Left hindlimb (tissue), 1 donor: ENCODE results near the gene MEAK7.
"Not testable (repeated sequence)": the region's sequence is repeated elsewhere in the genome, so short reads cannot be mapped to it uniquely, and the experiment has no call there.

Experiments used
- DNase-seq: peaks from one replicate; pipeline ENCODE4 v3.0.0-alpha.2; 2018

The MEAK7 gene

DNA sequence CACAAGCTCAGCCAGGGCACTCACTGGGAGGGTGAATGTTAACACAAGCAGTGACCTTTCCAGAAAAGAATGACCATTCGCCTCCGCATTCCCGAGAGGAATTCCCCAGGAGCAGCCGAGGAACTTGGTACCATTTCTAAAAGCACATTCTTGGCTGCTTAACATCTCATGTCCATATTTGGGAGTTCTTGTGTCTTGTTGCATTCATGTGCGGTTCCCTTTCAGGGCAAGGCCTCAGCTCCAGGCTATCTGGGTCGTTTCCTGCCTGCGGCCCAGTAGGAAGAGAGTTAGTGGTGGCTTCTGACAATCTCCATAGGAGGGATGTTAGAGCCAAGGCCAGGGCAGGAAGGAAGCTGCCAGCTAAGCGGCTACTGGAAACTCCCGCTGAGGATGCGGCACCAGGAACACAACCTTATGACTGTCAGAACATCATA lies 27.8 kb upstream of the MEAK7 start:
- peak; percentile 76 for DNase-seq

DNA sequence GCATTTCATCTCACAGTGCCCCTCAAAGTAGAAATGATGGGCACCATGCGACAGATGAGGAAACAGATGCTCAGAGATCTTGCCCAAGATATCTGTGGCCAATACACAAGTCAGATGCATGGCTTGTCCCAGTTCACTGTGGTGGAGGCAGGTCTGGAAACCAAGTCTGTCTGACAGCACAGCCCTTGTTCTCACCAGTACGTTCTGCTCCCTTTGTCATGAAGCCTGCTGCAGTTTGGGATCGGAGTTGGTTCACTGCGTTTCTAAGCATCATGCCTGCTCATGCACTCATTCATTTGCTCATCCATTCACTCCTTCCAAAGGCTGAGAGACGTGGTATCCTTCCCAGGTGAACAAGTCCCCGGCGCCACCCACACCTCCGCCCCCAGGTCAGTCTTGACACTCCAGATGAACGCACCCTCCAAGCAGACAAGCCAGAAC lies 27.2 kb upstream of the MEAK7 start:
- no peak for DNase-seq

DNA sequence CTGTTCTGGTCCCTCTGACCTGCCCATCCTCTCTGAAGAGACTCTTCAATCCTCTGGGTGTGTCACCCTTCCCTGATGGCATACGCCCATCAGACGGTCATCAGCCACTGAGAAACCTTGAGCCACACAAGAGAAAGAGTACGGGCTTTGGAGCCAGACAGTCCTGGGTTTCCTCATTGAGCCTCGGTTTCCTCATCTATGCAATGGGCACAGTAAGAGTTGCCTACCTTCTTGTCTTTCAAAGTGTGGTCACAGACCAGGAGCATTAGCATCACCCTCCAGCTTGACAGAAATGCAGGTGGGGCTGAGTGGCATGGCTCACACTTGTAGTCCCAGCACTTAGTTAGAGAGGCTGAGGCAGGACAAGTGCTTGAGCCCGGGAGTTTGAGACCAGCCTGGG lies 26.1 kb upstream of the MEAK7 start:
- no peak for DNase-seq

DNA sequence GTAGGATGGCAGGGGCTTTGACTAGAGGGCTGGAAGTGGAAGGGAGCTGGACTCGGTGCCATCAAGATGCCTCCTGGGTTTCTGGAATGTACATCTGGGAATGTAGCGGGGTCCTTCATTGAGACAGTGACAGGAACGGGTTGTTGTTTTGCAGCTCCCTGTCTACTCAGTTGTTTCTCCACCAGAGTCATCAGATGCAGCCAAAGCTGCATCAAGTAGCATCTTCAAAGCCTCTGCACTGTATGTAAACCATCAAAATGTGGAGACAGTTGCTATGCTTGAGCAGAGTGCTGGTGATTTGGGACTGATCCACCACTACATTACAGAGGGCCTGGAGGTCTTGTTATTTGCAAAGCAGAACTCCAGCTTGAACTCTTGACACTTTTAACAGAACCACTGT lies 25.1 kb upstream of the MEAK7 start:
- DNase-seq: no peak

DNA sequence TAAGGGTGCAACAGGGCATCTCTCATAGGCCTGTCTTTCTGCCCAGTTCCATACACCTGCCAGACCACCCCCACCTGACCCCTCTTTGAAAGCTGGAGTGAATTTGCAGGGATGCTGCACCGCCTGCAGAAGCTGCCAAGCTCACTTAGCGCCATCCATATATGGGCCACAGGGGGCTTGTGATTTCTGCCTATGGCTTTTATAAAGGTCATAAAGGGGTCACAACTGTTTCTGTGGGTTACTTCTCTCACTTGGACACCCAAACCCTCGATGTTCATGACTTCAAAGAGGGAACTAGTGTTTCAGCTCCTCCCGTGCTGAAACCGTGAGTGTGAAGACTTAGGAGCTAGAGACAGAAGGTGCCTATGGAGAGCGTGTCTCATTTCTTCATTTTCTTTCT lies 23.9 kb upstream of the MEAK7 start:
- DNase-seq: no peak

DNA sequence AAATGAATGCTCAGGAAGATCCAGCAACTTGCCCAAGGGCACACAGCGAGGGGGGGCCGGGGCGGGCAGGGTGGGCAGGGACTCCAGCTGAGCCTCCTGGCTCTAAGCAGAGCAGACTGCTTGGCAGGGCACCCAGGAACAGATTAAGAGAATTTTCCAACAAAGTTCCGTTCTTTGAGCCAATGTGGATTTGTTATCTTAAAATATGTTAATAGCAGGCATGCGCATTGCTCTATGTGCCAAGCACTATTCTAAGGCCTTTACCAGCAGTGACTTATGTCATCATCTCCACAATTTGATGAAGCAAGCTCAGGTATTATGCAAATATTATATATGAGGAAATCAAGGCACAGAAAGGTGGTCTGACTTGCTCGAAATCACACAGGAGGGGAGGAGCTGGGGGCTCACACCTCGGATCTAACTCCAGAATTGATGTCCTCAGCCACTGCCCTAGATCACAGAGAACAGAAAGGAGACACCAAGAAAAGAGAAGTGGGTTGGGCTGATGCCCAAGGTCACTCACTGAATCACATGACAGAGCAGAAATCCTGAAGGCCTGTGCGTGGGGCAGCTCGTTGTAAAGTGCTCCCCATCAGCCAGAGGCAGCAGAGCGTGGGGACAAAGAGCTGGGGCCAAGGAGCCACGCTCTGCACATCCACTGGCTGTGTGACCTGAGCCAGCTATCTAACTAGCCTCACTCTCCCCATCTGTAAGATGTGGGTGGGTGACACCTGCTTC lies 23.2 kb upstream of the MEAK7 start:
- peak; percentile 66 for DNase-seq

DNA sequence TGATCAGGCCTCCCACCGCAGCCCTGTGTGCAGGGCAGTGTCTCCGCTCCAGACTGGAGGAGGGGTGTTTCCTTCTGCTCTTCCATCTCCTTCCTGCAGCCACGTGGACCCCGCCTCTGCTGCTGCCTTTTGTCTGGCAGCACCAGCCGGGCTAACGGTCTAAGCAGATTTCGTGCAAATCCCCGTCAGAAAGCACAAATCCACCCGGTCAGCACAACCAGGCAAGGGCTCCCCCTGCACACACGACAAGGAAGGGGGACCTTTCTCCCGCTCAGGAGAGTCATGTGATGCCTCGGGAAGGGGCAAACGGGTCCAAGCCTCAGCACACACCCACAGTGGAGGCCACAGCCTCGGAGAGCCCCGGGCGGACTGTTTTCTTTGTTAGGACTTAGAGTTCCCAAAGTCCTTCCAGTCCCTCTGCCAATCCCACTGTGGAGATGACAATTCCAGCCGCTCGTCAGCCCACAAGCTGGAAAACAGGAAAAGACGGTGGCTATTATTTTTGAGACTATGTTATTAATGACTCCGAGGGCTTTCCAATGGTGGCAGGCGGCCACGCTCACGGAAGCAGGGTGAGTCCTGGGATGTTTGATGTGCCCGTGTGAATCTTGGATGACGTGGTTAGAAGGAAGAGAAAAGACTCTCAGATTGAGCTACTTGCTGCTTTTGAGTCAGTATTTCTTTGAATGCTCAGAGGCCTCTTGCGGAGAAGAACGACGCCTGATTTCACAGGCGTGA lies 22.5 kb upstream of the MEAK7 start:
- peak; percentile 83 for DNase-seq

DNA sequence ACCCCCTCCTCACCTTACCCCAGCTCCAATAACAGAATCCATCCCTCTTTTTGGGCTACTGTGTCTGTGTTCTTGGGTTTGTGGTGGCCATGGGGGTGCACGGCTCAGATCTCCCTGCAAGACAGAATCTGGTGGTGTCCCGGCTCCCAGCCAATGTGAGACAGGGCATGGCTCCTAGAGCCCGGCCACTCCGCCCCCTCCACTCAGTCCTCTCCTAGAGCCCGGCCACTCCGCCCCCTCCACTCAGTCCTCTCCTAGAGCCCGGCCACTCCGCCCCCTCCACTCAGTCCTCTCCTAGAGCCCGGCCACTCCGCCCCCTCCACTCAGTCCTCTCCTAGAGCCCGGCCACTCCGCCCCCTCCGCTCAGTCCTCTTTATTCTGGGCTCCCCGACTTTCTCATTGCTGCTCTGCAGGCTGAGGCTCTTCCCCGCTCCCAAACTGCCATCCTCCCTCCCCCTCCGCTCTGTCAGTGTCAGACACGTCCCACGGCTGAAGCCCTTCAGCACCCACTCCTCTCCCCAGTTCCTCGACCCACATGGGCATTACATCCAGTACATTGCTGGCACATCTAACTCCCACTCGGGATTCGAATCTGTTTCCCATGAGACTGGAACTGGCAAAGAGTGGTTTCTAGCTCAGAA lies 20.6 kb upstream of the MEAK7 start:
- DNase-seq: not testable (repeated sequence)

DNA sequence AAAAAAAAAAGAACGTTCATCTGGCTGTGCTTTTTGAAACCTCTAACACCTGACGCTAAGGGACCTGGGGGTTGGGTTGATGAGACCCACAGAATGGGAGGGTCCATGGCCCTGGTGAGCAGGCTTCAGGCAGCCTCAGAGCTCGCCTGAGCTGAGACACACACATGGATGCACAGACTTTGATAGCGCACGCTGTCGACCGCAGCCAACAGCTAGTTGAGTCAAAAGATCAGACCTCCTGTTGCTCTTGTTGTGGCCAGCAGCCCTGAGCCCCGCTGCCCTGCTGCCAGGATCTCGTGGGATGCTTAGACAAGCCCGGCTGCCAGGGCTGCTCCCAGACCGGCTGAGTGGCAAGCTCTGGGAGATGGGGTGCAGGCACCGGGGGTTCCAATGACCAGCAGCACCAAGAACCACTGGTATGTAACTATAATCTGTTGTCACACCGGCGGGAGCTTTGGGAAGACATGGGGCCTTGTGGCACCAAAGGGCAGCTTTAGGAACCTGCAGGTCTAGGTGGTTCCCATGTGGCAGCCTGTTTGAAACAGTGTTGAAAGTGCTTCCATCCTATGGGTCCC lies 20.0 kb upstream of the MEAK7 start:
- DNase-seq: no peak

DNA sequence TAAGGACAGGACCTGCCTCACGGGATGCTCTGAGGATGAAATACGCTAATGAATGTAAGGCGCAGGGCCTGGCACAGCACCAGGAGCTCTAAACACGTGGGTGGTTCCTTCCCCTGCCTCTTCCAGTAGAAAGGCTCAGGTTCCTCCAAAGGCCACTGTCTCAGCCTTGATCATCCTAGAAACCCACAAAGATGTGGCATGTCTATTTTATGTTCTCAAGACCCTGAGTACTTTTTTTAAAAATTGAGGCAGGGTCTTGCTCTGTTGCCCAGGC lies 17.0 kb upstream of the MEAK7 start:
- no peak for DNase-seq

DNA sequence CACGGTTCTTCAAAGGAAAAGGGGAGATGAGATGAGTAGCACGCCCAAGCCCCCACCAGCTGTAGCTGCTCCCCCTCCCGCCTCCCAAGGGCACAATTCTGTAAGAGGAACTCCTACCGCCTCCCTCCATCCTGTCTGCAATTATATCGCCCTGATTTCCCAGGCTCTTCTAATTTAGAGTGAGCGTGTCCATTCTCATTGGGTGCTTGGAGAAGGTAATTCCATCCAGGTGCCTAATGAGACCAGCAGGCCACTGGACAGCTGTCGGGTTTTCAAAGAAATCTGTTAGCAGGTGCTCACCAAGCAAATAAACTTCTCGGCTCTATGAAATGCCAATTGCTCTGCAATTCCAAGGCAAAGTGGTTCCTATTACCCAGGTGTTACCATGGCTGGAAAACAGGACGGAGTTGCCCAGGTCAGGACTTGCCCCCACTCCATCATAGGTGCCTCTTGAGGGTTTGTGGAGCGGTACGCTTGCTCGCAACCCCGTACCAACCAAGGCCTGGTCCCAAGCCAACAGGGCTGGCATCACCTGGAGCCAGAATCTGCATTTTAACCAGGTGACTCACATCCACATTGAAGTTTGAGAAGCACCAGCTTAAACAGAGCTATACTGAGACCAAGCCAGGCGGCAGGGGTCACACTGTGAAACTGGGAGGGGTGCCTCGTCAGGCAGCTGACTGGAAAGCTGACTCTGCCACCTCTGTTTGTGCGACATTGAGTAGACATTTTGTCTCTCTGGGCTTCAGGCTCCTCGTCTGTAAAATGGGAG lies 16.5 kb upstream of the MEAK7 start:
- DNase-seq: no peak

DNA sequence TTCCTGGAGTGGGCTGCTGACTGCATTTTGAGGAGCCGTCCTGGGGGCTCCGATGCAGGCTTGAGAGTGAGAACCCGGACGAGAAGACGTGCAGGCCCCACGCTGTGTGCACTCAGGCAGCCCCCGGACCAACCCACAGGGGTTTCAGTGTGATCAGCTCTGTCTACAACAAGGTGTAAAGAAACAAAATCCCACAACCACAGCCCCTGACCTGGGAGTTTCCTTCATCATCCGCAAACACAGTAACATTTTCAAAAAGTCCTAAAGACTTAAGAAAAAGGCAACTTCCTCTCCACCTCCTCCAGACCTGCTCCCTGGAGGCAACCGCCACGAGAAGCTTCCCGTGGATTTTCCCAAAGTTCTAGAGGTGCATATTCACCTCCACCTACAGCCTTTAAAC lies 15.4 kb upstream of the MEAK7 start:
- no peak for DNase-seq

DNA sequence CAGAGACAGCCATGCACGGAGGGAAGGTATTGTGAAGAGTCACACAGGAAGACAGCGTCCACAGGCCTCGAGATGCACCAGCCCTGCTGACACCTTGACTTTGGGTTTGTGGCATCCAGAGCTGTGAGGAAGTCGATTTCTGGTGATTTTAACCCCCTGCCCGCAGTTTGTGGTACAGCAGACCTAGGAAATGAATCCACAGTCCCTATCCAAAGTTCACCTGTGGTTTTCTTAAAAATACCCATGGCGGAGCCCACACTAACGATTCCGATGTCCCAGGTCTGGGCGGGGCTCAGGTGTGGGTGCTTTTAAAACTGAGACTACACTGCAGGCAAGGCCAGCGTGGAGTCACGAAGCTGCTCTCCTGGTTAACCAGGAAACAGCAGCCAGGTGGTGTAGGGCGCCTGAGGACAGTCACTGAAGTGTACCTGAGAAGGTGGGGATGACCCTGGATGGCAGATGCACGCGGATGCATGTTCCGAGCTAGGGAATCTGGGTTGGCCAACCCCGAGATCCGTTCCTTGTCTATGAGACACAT lies 14.4 kb upstream of the MEAK7 start:
- DNase-seq: no peak

DNA sequence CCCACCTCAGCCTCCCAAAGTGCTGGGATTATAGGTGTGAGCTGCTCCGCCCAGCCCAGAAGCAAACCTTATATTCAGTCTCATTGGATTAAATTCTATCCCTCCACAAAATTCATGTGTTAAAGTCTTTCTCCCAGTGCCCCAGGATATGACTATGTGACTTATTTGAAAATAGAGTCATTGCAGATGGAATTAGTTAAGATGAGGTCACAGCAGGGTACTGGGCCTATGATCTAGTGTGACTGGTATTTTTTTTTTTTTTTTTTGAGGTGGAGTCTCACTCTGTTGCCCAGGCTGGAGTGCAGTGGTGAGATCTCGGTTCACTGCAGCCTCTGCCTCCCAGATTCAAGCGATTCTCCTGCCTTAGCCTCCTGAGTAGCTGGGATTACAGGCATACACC lies 13.8 kb upstream of the MEAK7 start:
- not testable (repeated sequence) for DNase-seq

DNA sequence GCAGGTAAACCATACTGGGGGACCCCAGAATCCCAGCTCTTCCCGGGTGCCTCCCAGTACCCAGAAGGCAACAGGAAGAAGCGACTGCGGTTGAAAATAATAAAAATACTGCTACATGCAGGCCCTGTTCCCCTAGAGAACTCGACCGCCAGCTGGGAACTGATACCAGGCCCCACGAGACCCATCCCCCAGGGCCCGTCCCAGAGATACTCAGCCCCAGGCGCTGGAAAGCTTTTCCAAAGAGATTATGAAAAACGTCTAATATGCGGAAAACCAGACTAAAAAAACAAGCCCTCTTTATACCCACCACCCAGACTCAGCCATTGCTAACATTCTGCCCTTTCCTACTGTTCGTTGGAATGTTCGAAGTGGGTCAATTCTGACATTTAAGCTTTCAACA lies 12.9 kb upstream of the MEAK7 start:
- DNase-seq: no peak

DNA sequence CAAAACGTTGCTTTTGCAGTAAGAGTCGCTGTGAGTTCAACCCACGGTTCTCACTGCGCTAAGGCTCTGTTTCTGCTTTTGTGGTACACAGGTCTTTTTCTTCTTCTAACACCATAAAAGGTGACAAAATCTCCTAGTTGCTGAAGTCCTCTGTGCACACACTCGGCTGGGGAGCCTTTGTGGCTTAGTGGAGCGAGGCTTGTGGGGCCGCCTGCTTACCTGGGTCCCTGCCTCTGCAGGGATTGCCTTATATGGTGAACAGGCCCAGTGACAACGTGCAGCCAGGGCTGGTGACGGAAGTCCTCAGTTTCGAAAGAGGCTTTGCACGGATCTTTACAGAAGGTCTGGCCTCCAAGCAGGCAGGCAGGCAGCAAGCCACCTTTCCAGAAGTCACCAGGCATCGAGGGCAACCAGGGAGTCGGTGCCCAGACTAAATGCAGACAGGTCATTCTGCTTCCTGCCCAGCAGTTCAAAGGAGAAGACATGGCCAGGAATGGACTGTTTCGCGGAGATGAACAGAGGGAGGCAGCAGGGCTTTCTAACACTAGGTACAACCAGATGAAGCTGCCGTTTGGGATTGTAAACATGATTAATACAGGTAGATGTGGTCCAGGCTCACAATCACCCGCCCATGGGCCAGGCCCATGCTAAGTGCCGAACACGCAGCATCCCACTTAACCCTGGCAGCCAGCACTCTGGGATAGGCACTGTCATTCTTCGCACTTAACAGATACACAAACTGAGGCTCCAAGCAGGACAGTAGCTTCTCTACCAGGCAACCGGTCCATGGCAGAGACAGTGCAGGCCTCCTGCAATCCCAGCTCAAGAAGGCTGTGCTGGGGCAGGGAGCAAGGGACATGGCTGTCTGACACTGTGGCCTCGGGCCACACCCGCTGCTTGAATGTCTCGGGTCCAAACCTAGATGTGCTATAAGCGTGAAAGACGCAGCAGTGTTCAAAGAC lies 10.7 kb upstream of the MEAK7 start:
- no peak for DNase-seq

DNA sequence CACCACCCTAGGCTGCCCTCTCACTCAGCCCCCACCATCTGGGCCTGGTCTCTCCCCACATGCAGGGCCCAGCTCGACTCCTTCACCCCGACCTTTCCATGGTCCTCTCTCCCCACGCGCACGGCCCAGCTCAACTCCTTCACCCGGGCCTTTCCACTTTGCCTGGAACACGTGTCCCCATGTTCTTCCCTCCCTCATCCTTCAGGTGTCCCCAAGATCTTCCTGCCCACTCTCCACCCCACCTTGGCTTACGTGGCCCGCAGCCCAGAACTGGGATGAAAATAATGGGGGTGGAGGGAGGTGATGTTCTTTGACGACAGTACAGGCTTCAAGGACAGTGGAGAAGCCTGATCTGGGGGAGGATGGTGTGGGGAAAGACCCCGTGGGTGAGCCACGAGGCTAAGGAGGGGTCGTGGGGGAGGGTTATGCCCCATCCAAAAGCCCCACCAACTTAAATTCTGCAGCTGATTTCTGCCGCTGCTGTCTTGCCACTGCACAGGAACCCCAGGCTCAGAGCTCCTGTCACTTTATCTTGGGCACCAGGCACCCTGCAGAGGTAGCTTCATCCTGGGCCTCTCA lies 9.9 kb upstream of the MEAK7 start:
- DNase-seq: no peak

DNA sequence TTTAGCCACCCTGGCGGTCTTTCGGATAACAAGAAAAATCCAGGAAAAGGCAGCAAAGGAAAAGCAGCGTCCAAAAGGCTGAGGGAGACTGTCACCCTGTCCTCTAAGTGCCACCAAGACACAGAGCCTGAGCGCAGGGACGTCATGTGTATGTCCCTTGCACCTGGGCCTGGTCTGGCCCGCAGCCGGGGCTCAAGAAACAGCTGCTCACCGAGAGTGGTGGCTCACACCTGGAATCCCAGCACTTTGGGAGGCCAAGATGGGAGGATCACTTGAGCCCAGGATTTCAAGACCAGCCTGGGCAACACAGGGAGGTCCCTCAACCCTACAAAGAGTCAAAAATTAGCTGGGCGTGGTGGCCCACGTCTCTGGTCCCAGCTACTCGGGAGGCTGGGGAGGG lies 9.2 kb upstream of the MEAK7 start:
- no peak for DNase-seq

DNA sequence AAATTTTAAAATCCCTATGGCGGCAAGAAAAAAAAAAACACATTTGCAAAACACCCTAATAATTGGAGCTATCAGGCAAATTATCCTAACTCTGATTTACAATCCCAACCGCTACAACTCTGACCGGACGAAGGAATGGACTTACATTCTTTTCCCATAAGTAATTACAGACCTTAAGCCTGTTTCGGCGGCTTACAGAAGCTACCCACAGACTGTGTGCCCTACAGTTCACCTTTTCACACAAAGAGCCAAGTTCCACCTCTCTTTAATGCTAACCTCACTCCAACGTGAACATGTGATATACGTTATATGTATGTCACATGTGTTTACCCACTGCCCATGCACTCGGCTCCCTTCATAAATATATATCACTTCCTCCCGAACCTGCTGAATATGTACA lies 8.7 kb upstream of the MEAK7 start:
- DNase-seq: no peak

DNA sequence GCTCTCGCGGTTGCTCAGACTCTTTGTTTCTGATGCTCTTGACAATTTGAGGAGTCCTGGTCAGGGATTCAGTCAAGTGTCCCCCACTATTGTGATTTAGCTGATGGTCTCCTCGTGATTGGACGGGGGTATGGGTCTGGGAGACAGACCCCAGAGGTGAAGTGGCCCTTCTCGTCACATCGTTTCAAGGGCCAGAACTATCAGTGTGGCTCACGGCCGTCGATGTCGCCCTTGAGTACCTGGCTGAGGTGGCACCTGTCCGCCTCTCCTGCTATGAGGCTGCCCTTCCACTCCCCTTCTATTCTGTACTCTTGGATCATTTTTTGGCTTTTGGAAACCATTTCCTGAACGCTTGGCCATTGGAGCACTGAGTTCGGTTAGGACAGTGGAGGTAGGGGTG lies 7.4 kb upstream of the MEAK7 start:
- no peak for DNase-seq

DNA sequence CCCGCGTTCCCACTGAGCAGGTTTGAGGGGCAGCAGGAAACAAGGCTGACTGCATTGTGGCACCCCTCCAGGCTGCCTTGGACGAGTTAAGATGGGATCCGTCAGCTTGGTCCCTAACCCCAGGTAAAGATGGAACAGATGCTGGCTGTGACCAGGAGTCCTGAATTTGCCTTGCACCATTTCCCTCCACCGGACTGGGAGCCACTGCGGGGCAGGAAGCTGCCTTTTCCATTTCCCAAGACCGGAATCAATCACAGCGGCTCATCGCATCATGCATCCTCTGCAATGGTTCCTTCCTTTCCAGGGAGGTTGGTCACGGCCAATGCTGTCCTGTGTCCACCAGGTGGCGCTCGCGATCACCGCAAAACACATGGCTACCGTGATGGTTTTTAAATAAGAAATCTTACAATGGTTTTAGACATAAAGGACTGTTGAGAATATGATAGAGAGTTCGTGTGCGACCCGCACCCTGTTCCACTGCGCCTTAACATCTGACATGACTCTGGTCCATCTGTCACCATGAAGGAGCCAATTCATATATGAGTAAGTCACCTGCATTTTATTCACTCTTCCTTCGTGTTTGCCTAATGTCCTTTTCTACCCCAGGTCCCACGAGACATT lies 6.8 kb upstream of the MEAK7 start:
- peak; percentile 88 for DNase-seq
